Uterus (tissue), 2 donors: ENCODE results near the gene IL18BP.

Source experiments
- POLR2A ChIP-seq, 2 donors: fragments of 450-650 bp; IDR thresholded peaks; one replicate each; pipeline ENCODE4 v1.6.1; 2016; ENCODE audit warnings: antibody characterized with exemption in 2 of 2, mild to moderate bottlenecking in 1 of 2, moderate library complexity in 1 of 2
- TF ChIP-seq, protein P1 (sequence below), 4 experiments: fragments of 200-600 bp in 2 of 4; fragments of 450-650 bp in 2 of 4; sonication (generic) in 2 of 4; IDR thresholded peaks; one replicate each; pipeline ENCODE4 v1.5.1; 2016 to 2019; ENCODE audit warnings: antibody characterized with exemption in 4 of 4, mild to moderate bottlenecking in 2 of 4, moderate library complexity in 1 of 4

DNA sequence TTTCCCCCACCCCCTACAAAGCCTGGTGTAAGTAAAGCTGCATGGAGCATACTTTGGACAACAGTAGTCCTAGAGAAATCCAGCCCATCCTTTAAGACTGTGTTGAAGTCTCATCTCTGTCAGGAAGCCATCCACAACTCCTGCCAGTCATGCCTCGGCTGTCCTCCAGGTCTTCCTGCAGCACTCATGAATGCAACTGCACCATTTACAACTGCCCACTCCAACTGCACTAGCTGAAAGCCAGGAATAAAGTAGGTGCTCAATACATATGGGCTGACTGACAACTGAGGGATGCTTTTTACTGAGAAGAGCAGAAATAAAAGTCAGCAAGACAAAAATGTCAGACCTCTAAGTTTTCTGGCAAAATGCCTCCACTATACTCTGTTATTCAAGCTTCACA is 27.4 kb downstream of the IL18BP start:
- TF ChIP-seq, protein P1, sequence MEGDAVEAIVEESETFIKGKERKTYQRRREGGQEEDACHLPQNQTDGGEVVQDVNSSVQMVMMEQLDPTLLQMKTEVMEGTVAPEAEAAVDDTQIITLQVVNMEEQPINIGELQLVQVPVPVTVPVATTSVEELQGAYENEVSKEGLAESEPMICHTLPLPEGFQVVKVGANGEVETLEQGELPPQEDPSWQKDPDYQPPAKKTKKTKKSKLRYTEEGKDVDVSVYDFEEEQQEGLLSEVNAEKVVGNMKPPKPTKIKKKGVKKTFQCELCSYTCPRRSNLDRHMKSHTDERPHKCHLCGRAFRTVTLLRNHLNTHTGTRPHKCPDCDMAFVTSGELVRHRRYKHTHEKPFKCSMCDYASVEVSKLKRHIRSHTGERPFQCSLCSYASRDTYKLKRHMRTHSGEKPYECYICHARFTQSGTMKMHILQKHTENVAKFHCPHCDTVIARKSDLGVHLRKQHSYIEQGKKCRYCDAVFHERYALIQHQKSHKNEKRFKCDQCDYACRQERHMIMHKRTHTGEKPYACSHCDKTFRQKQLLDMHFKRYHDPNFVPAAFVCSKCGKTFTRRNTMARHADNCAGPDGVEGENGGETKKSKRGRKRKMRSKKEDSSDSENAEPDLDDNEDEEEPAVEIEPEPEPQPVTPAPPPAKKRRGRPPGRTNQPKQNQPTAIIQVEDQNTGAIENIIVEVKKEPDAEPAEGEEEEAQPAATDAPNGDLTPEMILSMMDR (IDR thresholded peaks at IDR 0.05): no peak
- no peak for TF ChIP-seq POLR2A (IDR thresholded peaks at IDR 0.05)
